ENCODE data around the gene PTPRF. TPM values are rescaled to one million over a fixed set of nuclear protein-coding genes. Genes with fewer than 3 reads are reported as not detected.

PTPRF gene
- total and polyA plus RNA-seq, 5 donors from 2014 or later: 0.22 TPM; not detected in 4

GRCh38 chr1:43616383-43616782, 85.7 kb downstream of the PTPRF start:
- H3K4me1 Mint-ChIP-seq: no peaks in the 10 kb centered on the region
- no peaks in the 10 kb centered on the region for H3K36me3 ChIP-seq (ENCODE audit: control insufficient read depth, insufficient read depth, low read length)
- H3K36me3 Mint-ChIP-seq: no peaks in the 10 kb centered on the region
- H3K27ac ChIP-seq (ENCODE audit: insufficient read depth, low read length, poor library complexity, severe bottlenecking): no peak overlapping the region
- H3K27ac Mint-ChIP-seq: no peak overlapping the region
- no peak overlapping the region for H3K4me3 ChIP-seq (ENCODE audit: low read depth, low read length)
- H3K27me3 ChIP-seq (ENCODE audit: control insufficient read depth, insufficient read depth, low read length): no peaks in the 10 kb centered on the region
- H3K27me3 Mint-ChIP-seq: no peaks in the 10 kb centered on the region
- peaks cover 0 to 1% (median 0%) of the 10 kb centered on the region in 7 donors for H3K9me3 Mint-ChIP-seq
- DNase-seq (no peak), ATAC-seq (ENCODE audit: low read depth in 2 of 2) (no peak)
- no peak overlapping the region for H3K4me3 Mint-ChIP-seq
- H3K4me1 ChIP-seq (ENCODE audit: control insufficient read depth, insufficient read depth, low read length, poor library complexity, severe bottlenecking): no peaks in the 10 kb centered on the region
- no peaks in the 10 kb centered on the region for H3K9me3 ChIP-seq (ENCODE audit: control insufficient read depth in 2 of 2, low read length in 2 of 2)

- no peak for ATAC-seq (ENCODE audit: low read depth in 2 of 2)
- H3K4me1 Mint-ChIP-seq: no peaks in the 10 kb centered on the region
These were observed 86.3 kb downstream of the PTPRF start for GRCh38 chr1:43617011-43617410.

DNA sequence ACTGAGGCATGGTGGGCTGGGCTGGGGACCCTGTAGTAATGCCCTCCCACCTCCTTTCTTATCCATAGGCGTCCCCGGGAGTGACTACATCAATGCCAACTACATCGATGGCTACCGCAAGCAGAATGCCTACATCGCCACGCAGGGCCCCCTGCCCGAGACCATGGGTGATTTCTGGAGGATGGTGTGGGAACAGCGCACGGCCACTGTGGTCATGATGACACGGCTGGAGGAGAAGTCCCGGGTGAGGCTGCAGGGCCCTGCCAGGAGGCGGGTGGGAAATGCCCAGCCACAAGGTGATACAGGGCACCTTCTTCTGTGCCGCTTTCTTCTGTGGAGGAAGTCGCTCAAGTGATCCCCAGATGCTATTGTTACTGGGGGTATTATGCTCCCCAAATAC, 87.0 kb downstream of the PTPRF start:
- no peak for ATAC-seq (ENCODE audit: low read depth in 2 of 2)
- Histone ChIP-seq H3K9me3 (ENCODE audit: control insufficient read depth in 2 of 2, low read length in 2 of 2) (no peaks in the 10 kb centered on the region), H3K27me3 (ENCODE audit: control insufficient read depth, insufficient read depth, low read length) (no peaks in the 10 kb centered on the region), H3K4me3 (ENCODE audit: low read depth, low read length) (no peak overlapping the region), H3K4me1 (ENCODE audit: control insufficient read depth, insufficient read depth, low read length, poor library complexity, severe bottlenecking) (no peaks in the 10 kb centered on the region), H3K36me3 (ENCODE audit: control insufficient read depth, insufficient read depth, low read length) (no peaks in the 10 kb centered on the region), H3K27ac (ENCODE audit: insufficient read depth, low read length, poor library complexity, severe bottlenecking) (no peak overlapping the region)
- no peak overlapping the region for H3K27ac Mint-ChIP-seq
- no peak overlapping the region for H3K4me3 Mint-ChIP-seq
- H3K9me3 Mint-ChIP-seq: peaks cover 0 to 1% (median 0%) of the 10 kb centered on the region in 7 donors
- H3K4me1 Mint-ChIP-seq: no peaks in the 10 kb centered on the region
- no peak for DNase-seq
- H3K27me3 Mint-ChIP-seq: no peaks in the 10 kb centered on the region
- no peaks in the 10 kb centered on the region for H3K36me3 Mint-ChIP-seq

More at GRCh38 chr1:43617011-43617410, 86.3 kb downstream of the PTPRF start:
- H3K9me3 Mint-ChIP-seq: peaks cover 0 to 1% (median 0%) of the 10 kb centered on the region in 7 donors
- H3K36me3 ChIP-seq (ENCODE audit: control insufficient read depth, insufficient read depth, low read length): no peaks in the 10 kb centered on the region
- no peak overlapping the region for H3K27ac Mint-ChIP-seq
- no peaks in the 10 kb centered on the region for H3K9me3 ChIP-seq (ENCODE audit: control insufficient read depth in 2 of 2, low read length in 2 of 2)
- no peak overlapping the region for H3K4me3 ChIP-seq (ENCODE audit: low read depth, low read length)
- no peak for DNase-seq
- no peak overlapping the region for H3K4me3 Mint-ChIP-seq
- H3K27me3 ChIP-seq (ENCODE audit: control insufficient read depth, insufficient read depth, low read length): no peaks in the 10 kb centered on the region
- no peaks in the 10 kb centered on the region for H3K36me3 Mint-ChIP-seq
- no peaks in the 10 kb centered on the region for H3K4me1 ChIP-seq (ENCODE audit: control insufficient read depth, insufficient read depth, low read length, poor library complexity, severe bottlenecking)
- no peaks in the 10 kb centered on the region for H3K27me3 Mint-ChIP-seq
- no peak overlapping the region for H3K27ac ChIP-seq (ENCODE audit: insufficient read depth, low read length, poor library complexity, severe bottlenecking)

DNA sequence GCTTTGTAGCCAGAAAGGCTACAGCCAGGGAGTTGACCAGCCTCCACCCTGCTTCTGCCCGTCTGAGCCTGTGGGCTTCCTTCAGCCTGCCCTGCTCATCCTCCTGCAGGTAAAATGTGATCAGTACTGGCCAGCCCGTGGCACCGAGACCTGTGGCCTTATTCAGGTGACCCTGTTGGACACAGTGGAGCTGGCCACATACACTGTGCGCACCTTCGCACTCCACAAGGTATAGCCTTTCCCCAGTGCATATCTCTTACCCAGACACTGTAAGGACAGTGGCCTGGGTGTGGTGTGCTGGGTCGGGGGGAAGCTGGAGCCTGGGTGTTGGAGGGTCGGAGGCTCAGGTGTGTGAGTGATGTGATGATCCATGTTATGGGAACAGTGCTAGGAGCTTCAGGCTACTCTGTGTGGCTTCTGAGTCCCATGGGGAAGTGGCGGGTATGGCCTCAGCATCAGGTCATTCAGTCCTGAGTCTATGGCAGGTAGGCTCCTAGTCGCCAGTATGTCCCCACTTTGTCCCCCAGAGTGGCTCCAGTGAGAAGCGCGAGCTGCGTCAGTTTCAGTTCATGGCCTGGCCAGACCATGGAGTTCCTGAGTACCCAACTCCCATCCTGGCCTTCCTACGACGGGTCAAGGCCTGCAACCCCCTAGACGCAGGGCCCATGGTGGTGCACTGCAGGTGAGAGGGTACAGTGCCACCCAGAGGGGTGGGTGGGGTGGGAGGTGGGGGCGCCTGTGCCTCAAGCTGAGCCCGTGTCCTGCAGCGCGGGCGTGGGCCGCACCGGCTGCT, 88.0 kb downstream of the PTPRF start:
- H3K36me3 Mint-ChIP-seq: no peaks in the 10 kb centered on the region
- H3K27me3 Mint-ChIP-seq: no peaks in the 10 kb centered on the region
- no peaks in the 10 kb centered on the region for H3K9me3 Mint-ChIP-seq
- H3K27ac ChIP-seq (ENCODE audit: insufficient read depth, low read length, poor library complexity, severe bottlenecking): no peak overlapping the region
- H3K9me3 ChIP-seq (ENCODE audit: control insufficient read depth in 2 of 2, low read length in 2 of 2): no peaks in the 10 kb centered on the region
- H3K4me3 Mint-ChIP-seq: no peak overlapping the region
- no peaks in the 10 kb centered on the region for H3K4me1 ChIP-seq (ENCODE audit: control insufficient read depth, insufficient read depth, low read length, poor library complexity, severe bottlenecking)
- H3K4me3 ChIP-seq (ENCODE audit: low read depth, low read length): no peak overlapping the region
- no peaks in the 10 kb centered on the region for H3K36me3 ChIP-seq (ENCODE audit: control insufficient read depth, insufficient read depth, low read length)
- H3K27ac Mint-ChIP-seq: no peak overlapping the region
- no peaks in the 10 kb centered on the region for H3K4me1 Mint-ChIP-seq
- H3K27me3 ChIP-seq (ENCODE audit: control insufficient read depth, insufficient read depth, low read length): no peaks in the 10 kb centered on the region
- DNase-seq (no peak), ATAC-seq (ENCODE audit: low read depth in 2 of 2) (no peak)

DNA sequence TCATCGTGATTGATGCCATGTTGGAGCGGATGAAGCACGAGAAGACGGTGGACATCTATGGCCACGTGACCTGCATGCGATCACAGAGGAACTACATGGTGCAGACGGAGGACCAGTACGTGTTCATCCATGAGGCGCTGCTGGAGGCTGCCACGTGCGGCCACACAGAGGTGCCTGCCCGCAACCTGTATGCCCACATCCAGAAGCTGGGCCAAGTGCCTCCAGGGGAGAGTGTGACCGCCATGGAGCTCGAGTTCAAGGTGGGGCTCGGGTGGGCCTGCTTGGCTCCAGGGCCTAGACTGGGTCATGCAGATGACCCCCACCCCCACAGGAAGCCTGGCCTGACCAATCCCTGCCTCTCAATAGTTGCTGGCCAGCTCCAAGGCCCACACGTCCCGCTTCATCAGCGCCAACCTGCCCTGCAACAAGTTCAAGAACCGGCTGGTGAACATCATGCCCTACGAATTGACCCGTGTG, 88.7 kb downstream of the PTPRF start:
- ATAC-seq (ENCODE audit: low read depth in 2 of 2) (no peak), DNase-seq (no peak)
- Mint-ChIP-seq H3K9me3 (no peaks in the 10 kb centered on the region), H3K4me1 (no peaks in the 10 kb centered on the region), H3K27ac (no peak overlapping the region), H3K36me3 (no peaks in the 10 kb centered on the region), H3K27me3 (no peaks in the 10 kb centered on the region), H3K4me3 (no peak overlapping the region)
- Histone ChIP-seq H3K27ac (ENCODE audit: insufficient read depth, low read length, poor library complexity, severe bottlenecking) (no peak overlapping the region), H3K4me3 (ENCODE audit: low read depth, low read length) (no peak overlapping the region), H3K36me3 (ENCODE audit: control insufficient read depth, insufficient read depth, low read length) (no peaks in the 10 kb centered on the region), H3K27me3 (ENCODE audit: control insufficient read depth, insufficient read depth, low read length) (no peaks in the 10 kb centered on the region), H3K9me3 (ENCODE audit: control insufficient read depth in 2 of 2, low read length in 2 of 2) (no peaks in the 10 kb centered on the region), H3K4me1 (ENCODE audit: control insufficient read depth, insufficient read depth, low read length, poor library complexity, severe bottlenecking) (no peaks in the 10 kb centered on the region)

DNA sequence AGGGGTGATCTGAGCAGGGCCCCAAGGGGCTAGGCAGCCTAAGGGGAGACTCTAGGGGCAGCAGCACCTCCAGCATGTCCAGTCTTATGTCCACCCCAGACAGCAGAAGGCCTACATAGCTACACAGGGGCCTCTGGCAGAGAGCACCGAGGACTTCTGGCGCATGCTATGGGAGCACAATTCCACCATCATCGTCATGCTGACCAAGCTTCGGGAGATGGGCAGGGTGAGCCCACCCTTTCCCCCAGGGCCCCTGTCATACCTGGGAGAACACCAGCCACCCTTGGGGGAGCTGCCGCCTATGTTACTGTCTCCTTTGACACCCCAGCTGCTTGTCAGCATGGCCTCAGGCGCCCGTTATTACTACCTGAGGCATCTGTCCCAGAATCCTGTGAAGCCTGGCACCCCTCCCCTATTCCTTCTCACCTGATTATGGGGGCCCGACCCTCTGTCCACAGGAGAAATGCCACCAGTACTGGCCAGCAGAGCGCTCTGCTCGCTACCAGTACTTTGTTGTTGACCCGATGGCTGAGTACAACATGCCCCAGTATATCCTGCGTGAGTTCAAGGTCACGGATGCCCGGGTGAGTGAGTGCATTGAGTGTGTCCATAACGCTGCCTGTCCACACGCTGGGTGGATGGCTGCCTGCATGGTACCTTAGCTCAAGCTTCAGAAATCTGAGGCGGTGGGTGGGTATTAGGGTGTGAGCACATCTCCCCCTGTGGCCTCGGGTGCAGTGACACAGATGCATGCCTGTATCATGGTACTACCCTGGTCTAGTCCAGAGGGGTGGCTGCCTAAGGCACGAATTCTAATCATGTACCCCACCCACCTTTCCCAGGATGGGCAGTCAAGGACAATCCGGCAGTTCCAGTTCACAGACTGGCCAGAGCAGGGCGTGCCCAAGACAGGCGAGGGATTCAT, 89.6 kb downstream of the PTPRF start:
- peak in 1 of 2 donors; percentile 26 for ATAC-seq (ENCODE audit: low read depth in 2 of 2)
- H3K9me3 Mint-ChIP-seq: no peaks in the 10 kb centered on the region
- H3K4me1 Mint-ChIP-seq: no peaks in the 10 kb centered on the region
- no peaks in the 10 kb centered on the region for H3K4me1 ChIP-seq (ENCODE audit: control insufficient read depth, insufficient read depth, low read length, poor library complexity, severe bottlenecking)
- no peak for DNase-seq
- H3K4me3 Mint-ChIP-seq: no peak overlapping the region
- no peaks in the 10 kb centered on the region for H3K36me3 Mint-ChIP-seq
- H3K27ac Mint-ChIP-seq: no peak overlapping the region
- no peak overlapping the region for H3K27ac ChIP-seq (ENCODE audit: insufficient read depth, low read length, poor library complexity, severe bottlenecking)
- H3K27me3 Mint-ChIP-seq: no peaks in the 10 kb centered on the region
- no peak overlapping the region for H3K4me3 ChIP-seq (ENCODE audit: low read depth, low read length)
- H3K27me3 ChIP-seq (ENCODE audit: control insufficient read depth, insufficient read depth, low read length): no peaks in the 10 kb centered on the region
- H3K9me3 ChIP-seq (ENCODE audit: control insufficient read depth in 2 of 2, low read length in 2 of 2): no peaks in the 10 kb centered on the region
- no peaks in the 10 kb centered on the region for H3K36me3 ChIP-seq (ENCODE audit: control insufficient read depth, insufficient read depth, low read length)

DNA sequence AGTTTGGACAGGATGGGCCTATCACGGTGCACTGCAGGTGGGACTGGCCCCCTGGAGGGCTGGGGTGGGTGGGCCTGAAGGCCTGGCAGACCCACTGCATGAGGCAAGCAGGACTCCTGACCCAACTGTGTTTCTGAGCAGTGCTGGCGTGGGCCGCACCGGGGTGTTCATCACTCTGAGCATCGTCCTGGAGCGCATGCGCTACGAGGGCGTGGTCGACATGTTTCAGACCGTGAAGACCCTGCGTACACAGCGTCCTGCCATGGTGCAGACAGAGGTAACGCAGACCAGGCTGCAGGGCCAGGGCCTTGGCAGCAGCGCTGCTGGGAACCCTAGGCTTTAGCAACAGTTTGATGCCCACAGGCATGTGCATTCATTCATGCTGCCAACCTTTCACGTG, 90.3 kb downstream of the PTPRF start:
- Mint-ChIP-seq H3K36me3 (no peaks in the 10 kb centered on the region), H3K4me3 (no peak overlapping the region), H3K9me3 (no peaks in the 10 kb centered on the region), H3K27ac (no peak overlapping the region), H3K27me3 (peaks cover 7% of the 10 kb centered on the region), H3K4me1 (no peaks in the 10 kb centered on the region)
- H3K27ac ChIP-seq (ENCODE audit: insufficient read depth, low read length, poor library complexity, severe bottlenecking): no peak overlapping the region
- no peaks in the 10 kb centered on the region for H3K4me1 ChIP-seq (ENCODE audit: control insufficient read depth, insufficient read depth, low read length, poor library complexity, severe bottlenecking)
- no peaks in the 10 kb centered on the region for H3K9me3 ChIP-seq (ENCODE audit: control insufficient read depth in 2 of 2, low read length in 2 of 2)
- no peaks in the 10 kb centered on the region for H3K27me3 ChIP-seq (ENCODE audit: control insufficient read depth, insufficient read depth, low read length)
- no peaks in the 10 kb centered on the region for H3K36me3 ChIP-seq (ENCODE audit: control insufficient read depth, insufficient read depth, low read length)
- ATAC-seq (ENCODE audit: low read depth in 2 of 2): no peak
- DNase-seq: no peak
- no peak overlapping the region for H3K4me3 ChIP-seq (ENCODE audit: low read depth, low read length)

Data from CD4-positive, CD25-positive, alpha-beta regulatory T cell (primary cell).